HG03442 (cell line): ENCODE measurements around the gene NDUFAF8.

ENCODE experiments used
- ATAC-seq: cut with Tn5 transposase; IDR thresholded peaks from one replicate; pipeline ENCODE4 v1.9.1; 2021; ENCODE audit warnings: mild to moderate bottlenecking, moderate library complexity; ENCODE audit not compliant: unreplicated experiment

NDUFAF8 gene

DNA sequence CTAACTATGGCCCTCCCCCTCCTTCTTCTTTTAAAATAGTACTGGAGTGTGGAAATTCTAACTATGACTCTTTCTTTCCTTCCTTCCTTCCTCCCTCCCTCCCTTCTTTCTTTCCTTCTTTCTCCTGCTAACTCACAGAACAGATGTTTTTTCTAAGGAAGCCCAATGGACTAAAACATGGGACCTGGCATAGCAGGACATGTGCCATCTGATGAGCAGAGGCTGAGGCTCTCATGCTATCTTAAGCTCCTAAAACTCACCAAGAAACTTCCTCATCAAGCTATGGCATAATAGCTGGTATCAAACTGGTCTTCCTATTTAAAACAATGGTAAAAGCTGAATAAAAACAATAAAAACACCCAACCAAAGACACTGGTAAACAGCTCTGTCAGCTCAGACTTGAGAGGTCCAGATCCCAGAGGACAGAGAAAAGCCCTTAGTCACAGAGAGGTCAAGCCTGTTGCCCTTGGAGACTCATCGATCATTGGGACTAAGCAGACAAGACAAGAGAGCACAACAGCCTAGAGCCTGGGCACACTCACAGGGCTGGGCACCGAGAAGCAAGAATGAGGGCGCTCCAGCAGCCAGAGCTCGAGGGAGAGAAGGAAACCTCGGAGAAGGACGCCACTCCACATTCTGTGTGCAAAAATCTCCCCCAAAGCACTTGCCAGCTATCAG lies 28.4 kb downstream of the NDUFAF8 start:
- ATAC-seq: no peak

DNA sequence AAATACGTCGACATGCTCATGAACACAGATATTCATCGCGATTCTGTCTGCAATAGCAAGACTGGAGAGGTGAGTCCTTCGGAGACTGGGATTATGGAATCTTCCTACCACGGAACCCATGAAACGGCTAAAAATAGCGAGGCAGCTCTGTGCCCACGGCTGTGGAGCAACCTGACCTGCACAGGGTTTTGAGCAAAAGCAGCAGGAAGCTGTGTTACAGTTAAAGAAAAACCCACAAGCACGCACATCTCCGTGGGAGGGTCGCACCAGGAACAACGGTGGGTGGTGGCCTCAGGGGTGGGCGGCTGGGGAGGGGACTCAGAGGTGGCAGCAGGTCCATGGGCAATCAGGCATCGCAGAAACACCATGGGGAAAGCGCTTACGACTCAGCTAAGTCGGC lies 31.2 kb downstream of the NDUFAF8 start:
- ATAC-seq: no peak

DNA sequence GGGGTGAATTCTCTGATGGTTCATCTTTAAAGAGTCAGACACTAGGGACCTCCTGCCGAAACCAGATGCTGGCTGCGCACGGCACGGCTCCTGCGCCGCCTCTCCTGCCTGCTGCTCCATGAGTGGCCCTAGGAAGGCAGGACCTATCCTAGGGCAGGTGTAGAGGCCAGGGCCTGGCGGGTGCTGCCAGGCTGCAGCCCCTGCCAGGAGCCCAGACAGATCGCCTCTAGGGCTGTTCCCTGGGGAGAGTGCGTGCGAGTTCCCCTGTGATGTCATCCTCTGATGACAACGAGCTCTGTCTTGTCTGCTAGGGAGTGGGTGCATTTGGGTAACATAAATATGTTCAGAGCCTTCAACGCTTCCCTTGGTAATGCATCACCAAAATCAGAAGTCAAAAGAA lies 32.1 kb downstream of the NDUFAF8 start:
- no peak for ATAC-seq

DNA sequence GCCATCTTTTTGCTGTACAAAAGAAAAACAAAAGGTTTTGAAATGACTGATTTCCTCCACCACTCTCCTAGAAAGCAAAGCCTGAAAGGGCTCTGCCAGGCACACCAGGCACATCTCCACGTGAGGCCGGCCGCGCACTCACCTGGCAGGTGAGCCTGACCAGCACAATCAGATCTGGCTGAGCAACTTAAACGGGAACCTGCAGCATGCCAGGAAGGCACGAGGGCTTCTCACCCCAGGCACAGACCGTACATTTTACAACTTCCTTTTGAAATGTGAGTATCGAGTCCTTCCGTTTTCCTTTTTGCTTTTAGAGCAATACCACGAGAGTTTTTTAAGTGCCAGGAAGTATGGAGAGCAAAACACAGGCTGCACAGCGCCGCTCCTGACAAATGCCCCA lies 33.5 kb downstream of the NDUFAF8 start:
- no peak for ATAC-seq

DNA sequence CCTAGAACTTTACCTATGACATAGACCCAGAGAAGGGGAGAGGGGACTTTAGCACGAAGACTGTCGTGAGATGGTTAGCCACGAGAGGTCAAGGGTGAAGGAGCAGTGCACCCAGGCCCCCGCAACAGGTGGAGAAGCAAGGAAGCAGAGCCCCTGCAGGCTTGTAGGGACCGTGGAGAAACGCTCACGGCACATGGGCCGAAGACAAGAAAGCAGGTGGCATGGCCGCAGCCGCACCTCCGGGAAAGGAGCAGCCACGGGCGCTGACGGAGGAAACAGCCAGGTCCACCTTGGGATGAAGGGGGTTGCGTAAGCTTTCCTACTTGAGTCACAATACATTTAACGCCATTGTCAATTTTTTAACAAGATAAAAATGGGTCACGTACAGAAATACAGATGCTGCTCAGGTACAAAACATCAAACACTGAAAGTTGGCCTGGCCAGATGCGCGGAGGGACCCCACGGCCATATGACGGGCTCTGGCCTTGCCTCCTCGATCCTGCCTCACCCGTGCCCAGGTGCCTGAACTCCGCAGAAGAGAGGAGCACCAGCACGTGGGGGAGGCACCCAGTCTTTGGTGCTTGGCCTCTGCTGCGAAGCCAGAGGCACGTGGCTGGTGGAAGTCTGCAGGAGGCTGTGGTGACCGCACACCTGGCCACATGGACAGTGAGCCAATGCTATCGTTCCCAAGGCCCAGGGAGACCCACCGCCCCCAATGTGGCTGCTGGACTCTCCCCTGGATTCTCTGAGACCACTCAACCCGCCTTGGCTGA lies 34.8 kb downstream of the NDUFAF8 start:
- ATAC-seq: no peak

DNA sequence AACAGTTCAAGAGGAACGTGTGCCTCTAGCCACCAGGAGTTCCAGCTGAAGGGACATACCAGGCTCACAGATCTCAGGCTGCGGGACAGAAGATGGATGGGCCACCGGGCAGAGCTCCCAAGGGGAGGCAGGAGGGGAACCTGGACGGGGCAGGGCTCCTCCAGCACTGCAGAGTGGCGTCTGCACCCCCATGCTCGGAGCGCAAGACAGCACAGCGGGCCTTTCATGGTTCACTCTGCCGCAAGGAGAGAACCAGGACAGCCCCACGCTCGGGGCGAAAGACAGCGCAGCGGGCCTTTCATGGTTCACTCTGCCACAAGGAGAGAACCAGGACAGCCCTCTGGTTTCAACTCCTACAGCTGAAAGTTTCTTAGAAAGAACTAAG lies 35.3 kb downstream of the NDUFAF8 start:
- no peak for ATAC-seq

DNA sequence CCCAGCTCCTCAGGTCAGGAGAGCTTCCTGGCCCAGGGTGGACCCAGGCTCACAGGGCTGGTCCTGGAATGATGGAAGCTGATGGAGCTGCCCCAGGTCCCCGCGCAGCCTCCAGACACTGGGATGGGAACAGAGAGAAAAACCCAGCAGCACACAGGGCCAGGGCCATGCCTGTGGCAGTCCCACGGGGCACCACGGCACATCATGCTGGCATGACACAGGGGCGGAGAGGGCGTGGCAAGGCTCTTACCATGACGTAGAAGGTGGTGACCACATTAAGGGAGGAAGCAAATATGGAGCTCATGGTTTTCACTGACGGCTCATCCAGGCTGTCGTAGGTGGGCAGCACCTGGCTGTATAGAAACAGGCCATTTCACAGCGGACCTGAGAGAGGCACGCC lies 37.7 kb downstream of the NDUFAF8 start:
- no peak for ATAC-seq

DNA sequence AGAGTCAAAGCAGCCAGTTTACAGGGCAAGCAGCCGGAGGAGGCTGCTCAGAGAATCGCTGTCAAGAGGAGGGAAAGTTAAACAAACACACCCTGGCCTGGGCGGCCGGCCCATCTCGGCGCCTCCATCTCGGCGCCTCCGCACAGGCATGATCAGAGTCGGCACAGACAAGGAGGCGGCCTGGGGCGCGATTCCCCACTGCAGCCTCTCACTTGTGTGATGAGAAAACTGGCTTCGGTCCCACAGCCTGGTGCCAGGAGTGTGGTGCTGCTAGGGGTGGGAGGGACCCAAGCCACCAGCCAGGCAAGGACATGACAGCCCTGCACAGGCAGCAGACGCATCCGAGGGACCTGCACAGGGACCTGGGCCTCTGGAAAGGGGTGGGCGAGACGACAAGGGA lies 38.3 kb downstream of the NDUFAF8 start:
- no peak for ATAC-seq

DNA sequence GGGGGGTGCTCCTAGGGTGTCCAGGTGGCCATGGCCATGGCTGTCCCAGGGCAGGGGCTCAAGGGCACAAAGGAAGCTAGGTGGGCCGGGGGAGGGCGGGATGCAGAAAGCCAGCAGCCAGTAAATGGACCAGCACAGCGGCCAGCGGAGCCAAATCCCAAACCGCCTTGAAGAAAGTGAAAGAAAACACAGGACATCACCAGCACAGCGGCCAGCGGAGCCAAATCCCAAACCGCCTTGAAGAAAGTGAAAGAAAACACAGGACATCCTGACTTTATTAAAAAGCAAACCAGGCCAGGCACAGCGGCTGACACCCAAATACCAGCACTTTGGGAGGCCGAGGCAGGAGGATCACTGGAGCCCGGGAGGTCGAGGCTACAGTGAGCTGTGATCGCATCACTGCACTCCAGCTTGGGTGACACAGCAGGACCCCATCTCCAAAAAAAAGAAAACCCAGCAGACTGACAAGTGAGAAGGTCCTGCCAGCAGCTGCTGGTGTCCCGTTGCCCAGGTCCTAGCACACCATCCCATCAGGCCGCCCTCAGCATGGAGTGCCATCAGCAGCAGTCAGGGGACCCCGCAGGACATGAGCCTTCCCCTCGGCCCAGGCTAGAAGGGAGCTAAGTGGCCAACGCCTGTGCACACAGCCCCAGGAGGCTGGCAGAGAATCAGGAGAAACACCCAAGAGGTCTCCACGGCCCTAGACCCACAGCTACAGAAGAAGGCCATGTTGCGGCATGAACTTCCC lies 39.0 kb downstream of the NDUFAF8 start:
- no peak for ATAC-seq

DNA sequence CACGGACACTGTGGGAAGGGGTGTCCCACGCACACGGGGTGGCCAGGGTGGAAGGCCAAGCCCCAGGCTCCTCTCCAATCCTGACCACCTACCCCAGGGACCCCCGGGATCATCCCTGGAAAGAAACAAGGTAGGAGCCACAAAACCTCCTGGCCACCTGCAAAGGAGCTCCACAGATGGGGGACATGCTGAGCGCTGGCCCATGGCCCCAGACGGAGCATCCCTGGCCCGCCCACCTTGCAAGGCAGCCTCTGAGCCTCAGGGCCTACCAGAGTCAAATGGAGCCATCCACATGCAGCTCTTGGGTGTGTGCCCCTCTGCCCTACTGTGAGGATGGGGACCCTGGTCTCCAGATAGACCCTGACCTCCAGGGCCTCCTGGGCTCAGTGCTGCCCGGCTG lies 39.7 kb downstream of the NDUFAF8 start:
- ATAC-seq: no peak

DNA sequence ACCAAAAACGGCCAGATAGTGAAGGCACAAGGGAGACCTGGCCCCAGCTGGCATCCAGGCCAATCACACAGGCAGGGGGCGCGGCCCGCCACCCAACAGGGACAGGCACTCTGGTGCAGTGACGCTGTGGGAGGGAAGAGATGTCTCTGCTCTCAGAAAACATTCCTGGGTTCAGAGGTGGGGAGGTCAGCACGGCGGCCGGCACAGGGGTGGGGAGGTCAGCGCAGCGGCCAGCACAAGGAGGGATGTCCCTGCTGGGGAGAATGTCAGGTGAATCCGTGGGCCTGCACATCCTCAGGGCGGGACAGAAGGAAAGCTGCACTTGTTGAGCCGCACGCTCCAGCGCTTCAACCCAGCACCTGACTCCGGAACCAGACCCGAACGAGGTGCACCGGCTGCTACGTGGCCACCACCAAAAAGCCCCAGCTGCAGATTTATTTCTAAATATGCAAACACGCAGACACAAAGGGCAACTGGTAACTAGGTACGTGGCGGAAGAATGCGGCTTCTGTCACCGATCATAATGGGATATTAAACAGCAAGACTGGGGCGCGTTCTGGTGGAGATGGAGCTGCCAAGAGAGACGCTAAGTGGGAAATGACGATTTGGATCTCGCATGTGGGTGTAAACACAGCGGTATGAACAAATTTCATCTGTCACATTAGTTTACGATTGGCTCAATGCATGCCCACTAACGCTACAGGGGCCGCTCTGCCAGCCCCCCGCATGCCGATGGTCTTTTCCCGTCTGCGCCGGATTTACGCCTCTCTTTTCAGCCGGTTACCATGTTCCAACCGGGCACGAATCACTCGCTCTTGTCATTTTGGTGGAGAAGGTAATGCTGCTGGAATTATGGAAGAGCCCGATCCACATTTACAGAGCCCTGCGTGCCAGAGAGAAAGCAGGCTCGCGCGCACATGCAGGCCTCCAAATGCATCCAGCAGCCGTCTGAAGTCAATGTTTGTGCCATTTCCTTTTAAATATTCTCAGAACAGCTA lies 40.5 kb downstream of the NDUFAF8 start:
- no peak for ATAC-seq

DNA sequence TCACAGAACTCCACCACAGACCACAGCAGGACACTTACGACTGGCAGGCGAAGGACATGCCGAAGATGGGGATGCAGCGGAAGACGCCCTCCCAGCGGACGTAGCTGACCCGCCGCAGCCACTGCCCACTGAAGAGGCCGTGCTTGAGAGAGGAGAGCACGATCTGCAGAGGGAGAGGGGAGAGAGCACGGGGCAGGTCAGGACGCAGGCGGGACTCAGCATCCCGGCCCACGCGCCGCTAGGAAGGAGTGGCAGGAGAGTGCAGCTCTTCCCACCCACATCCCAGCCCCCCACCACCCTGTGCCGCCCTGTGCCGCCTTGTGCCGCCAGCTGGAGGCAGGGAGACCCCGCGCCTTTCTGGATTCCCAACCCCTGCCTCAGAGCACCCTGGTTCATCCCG lies 41.5 kb downstream of the NDUFAF8 start:
- no peak for ATAC-seq

DNA sequence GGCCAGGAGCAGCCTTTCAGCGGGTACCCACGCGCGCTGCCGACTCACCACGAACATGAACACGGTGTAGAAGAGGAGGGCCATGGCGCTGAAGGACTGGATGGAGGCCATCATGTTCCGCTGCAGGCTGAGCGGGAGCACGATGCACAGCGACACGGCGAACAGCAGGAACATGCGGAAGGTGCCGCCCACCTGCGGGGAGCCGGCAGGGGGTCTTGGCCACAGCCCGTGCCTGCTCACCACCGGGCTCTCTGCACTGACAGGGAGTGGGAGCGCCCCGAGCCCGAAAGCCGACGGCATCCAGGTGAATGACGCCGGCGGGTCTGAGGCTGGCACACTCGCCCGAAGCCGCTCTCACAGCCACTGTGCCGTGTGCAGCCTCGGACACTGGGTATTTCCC lies 43.0 kb downstream of the NDUFAF8 start:
- no peak for ATAC-seq

DNA sequence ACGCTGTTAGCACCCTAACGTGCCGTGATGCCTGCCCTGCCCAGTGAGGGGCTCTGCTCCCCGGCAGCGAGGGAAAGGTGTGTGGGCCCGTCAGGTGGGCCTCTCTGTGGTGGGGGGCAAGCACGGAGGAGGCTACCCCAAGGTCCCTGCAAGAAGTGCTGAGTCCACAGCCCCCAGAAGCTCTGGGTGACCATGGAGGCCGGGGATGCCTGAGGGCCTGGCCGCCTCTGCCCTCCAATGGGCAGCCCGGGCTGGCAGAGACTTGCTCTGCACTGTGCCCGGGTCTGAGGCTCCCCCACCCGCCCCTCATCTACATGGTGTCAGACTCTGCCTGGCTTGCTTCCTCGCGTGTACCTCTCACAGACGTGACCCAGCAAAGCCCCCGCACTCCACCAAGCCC lies 43.8 kb downstream of the NDUFAF8 start:
- ATAC-seq: no peak

DNA sequence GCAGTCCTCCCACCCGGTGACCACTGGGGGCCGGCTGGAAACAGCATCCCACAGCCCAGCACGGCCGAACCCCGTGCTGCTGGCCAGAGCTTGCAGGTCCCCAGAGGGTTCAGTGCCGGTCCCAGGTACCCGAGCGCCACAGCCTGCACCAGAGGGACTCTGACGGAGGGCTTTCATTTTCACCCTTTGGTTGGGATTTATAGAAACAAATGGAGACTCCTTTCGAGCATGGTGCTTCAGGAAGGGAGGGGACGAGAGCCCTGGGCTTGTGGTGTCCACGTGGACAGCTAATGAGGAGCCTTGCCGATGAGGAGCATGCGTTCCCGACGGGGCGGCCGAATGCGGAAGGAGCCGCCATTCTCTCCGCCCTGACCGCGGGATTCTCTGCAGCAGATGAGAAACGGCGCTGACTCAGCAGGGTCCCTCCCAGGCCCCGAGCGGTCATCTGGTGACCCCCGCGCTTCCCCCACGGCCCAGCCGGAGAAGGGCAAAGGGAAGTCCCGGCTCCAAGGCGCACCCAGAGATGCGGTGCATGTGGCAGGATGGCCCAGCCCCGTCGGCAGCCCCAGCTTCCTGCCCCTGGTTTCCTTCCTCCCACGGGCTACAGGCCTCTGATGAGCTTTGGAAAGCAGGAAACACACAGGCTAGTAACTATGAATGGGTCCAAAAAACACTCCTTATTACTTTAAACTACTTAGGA lies 46.2 kb downstream of the NDUFAF8 start:
- ATAC-seq: no peak

DNA sequence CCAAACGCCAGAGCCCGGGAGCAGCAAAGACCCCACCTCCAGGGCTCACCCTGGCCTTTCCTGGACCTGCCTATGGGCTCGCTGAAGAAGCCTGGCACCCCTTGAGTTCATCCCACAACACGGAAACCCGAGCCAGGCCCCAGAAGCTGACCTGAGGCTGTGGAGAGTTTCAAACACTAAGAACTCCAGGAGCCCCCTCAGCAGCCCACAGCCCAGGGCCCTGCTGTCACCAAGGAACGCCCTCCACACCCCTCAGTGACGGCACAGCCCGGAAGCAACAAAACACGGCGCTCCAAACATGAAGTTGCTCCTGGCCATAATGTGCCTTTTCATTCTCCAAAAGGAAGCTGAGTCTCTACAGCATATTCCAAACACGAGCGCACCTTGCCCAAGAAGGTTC lies 46.8 kb downstream of the NDUFAF8 start:
- ATAC-seq: no peak

DNA sequence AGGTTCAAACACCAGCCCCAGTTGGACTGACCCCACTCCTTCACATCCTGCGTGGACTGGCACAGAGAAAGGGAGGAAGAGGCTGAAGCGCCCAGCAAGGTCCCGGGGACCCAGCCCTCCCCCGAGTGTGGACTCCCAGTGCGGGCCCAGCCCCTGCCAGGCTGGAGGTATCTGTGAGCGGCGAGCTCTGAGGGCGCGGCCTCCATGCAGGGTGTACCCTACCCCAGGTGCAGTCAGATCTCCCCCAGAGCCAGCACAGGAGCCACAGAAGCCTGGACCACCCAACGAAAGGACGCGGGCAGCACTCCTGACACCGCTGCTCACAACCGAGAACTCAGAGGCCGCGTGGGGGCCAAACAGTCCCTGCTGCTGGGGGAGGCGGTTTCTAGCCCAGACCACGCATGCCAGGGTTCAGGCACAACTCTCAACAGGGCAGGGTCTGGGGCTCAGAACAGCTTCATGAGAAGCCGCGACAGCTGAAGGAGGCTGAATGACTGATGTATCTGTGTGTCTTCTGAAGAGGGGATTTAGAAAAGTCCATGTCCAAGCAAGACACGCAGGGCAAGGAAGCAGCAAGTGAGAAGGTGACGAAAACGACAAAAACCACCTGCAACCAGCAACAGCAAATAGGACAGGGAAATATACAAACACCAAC lies 47.5 kb downstream of the NDUFAF8 start:
- ATAC-seq: no peak

DNA sequence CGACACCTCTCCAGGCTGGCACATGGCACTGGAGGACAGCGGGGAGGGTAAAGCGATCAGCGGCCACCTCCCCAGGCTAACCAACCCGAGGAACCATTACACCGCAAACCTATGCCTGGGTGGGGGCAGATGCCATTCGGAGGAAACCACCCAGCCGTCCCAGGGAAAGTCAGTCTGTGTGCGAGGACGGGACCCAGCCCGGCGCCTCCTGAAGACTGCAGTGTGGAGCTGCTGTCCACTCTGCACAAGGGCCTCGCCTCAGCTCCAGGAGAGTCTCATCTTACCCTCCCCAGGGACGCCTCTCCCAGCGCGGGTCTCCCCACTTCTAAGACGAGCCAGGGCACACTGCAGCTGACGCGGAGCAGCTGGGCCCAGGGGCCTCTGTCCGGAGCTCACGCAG lies 48.0 kb downstream of the NDUFAF8 start:
- no peak for ATAC-seq

DNA sequence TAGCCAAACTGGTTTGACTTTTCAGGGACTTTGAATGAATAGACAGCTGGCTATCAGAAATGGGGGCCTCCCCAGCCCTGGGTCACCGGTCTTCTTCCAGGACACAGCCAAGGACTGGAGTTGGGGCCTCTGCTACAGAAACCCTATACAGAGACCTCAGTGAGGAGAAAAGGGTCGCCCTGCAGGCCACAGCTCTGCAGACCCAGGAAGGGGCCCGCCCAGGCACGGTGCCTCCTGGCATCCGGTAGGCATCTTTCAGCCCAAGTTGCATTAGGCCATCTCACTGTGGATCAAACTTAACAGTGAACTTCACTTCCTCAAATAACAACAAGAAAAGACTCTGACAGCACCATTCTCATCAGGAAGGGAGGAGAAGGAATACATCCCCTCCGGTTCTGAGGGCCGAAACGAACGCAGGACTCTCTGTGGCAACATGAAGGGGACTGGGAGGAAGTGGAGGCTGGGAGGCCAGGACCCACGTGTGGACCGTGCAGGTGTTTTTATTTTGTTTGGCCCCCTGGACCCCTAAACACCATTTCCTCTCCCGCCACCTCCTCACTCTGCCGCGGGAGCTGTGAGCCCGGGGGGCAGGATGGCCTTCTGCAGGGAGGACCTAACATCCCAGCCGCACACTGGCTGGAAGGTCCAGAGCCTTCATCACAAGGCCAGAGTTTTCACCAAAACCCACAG lies 48.8 kb downstream of the NDUFAF8 start:
- no peak for ATAC-seq
